Transverse colon (tissue), 4 donors: ENCODE data around the gene GADD45B.

Source experiments
- CTCF ChIP-seq, 5 experiments: fragments of 200-600 bp in 3 of 5; fragments of 450-650 bp in 2 of 5; sonication (generic) in 3 of 5; IDR thresholded peaks; 1 replicate in 2 of 5; 2 replicates in 3 of 5; pipeline ENCODE4 v1.5.1; 2016 to 2017; ENCODE audit warnings: antibody characterized with exemption in 5 of 5, inconsistent platforms in 3 of 5, mild to moderate bottlenecking in 2 of 5, moderate library complexity in 1 of 5
- EP300 ChIP-seq: sonication (generic); formaldehyde crosslinking; IDR thresholded peaks from one replicate; pipeline ENCODE4 v1.6.1; 2017; ENCODE audit warnings: antibody characterized with exemption, low read depth
- POLR2A ChIP-seq: fragments of 450-650 bp; IDR thresholded peaks from one replicate; pipeline ENCODE4 v1.6.1; 2016; ENCODE audit warnings: antibody characterized with exemption, mild to moderate bottlenecking, moderate library complexity
- POLR2AphosphoS5 ChIP-seq, 3 donors: sonication (generic); formaldehyde crosslinking; IDR thresholded peaks; one replicate each; pipeline ENCODE4 v1.6.1; 2016; ENCODE audit warnings: antibody characterized with exemption in 3 of 3

- TF ChIP-seq POLR2AphosphoS5 (IDR thresholded peaks at IDR 0.05) (no peak), CTCF (IDR thresholded peaks at IDR 0.05) (no peak), POLR2A (no peak), EP300 (no peak)
Observed at GRCh38 chr19:2428756-2429711, 46.9 kb upstream of the GADD45B start.
